ENCODE measurements around the gene TOMM40L.

DNA sequence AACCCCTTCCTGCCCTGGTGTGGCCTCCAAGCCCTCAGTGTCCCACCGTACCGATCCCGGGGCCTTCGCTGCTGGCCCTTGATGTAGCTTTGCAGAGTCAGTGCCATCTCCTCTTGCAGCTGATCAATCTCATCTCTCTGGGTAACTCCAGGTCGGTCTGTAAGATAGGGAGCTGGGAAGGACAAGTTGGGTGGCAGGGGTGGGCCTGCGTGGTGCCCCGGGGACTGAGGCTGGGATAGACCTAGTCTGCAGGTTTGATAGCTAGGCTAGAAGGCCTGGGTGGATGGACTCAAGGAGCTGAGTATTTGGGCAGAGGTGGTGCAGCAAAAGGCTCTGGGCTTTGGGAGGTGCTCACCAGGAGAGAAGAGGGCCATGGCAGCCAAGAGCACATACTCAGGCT lies 4.9 kb downstream of the TOMM40L start:
- TF ChIP-seq, protein P1, sequence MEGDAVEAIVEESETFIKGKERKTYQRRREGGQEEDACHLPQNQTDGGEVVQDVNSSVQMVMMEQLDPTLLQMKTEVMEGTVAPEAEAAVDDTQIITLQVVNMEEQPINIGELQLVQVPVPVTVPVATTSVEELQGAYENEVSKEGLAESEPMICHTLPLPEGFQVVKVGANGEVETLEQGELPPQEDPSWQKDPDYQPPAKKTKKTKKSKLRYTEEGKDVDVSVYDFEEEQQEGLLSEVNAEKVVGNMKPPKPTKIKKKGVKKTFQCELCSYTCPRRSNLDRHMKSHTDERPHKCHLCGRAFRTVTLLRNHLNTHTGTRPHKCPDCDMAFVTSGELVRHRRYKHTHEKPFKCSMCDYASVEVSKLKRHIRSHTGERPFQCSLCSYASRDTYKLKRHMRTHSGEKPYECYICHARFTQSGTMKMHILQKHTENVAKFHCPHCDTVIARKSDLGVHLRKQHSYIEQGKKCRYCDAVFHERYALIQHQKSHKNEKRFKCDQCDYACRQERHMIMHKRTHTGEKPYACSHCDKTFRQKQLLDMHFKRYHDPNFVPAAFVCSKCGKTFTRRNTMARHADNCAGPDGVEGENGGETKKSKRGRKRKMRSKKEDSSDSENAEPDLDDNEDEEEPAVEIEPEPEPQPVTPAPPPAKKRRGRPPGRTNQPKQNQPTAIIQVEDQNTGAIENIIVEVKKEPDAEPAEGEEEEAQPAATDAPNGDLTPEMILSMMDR (conservative IDR thresholded peaks at IDR 0.05; ENCODE audit: low read length) = no peak
- TF ChIP-seq EZH2phosphoT487 (IDR thresholded peaks at IDR 0.05; ENCODE audit: borderline replicate concordance, low read depth, low read length) = no peak
